Inflammatory macrophage treated with lipopolysaccharide for 4 hours (primary cell): ENCODE measurements around the gene KIDINS220.
A peak's percentile ranks its signal among the peaks of the same experiment; 100 is the strongest.

Experiments used
- DNase-seq: peaks from one replicate; pipeline ENCODE4 v3.0.0-alpha.2; 2020

Gene KIDINS220

GRCh38 chr2:8836971-8837794, at the start of gene KIDINS220:
TSS of gene KIDINS220 (minus strand) at chr2:8837613. CDS start at chr2:8827093, 10,520 bp downstream.
- DNase-seq, result peak; percentile 85

GRCh38 chr2:8886876-8887275, 49.5 kb upstream of the KIDINS220 start:
- no peak for DNase-seq

- DNase-seq, result no peak
Observed at GRCh38 chr2:8886202-8886518, 48.7 kb upstream of the KIDINS220 start.

GRCh38 chr2:8885449-8886201, 48.2 kb upstream of the KIDINS220 start:
- no peak for DNase-seq

- DNase-seq, result no peak
Observed at GRCh38 chr2:8884812-8885211, 47.4 kb upstream of the KIDINS220 start.

- peak; percentile 36 for DNase-seq
Observed at GRCh38 chr2:8882094-8882493, 44.7 kb upstream of the KIDINS220 start.

- no peak for DNase-seq
Observed at GRCh38 chr2:8877894-8878293, 40.5 kb upstream of the KIDINS220 start.

GRCh38 chr2:8877332-8877731, 39.9 kb upstream of the KIDINS220 start:
- no peak for DNase-seq

- DNase-seq, result no peak
Observed at GRCh38 chr2:8876628-8877027, 39.2 kb upstream of the KIDINS220 start.

- DNase-seq, result peak; percentile 62
Observed at GRCh38 chr2:8872821-8873432, 35.5 kb upstream of the KIDINS220 start.

- DNase-seq, result no peak
Observed at GRCh38 chr2:8870441-8870840, 33.0 kb upstream of the KIDINS220 start.

GRCh38 chr2:8867363-8867762, 29.9 kb upstream of the KIDINS220 start:
- no peak for DNase-seq

GRCh38 chr2:8863331-8863953, 26.0 kb upstream of the KIDINS220 start:
- no peak for DNase-seq

GRCh38 chr2:8862230-8862629, 24.8 kb upstream of the KIDINS220 start:
- DNase-seq, result no peak

- no peak for DNase-seq
Observed at GRCh38 chr2:8861797-8862196, 24.4 kb upstream of the KIDINS220 start.

- DNase-seq, result no peak
Observed at GRCh38 chr2:8860239-8860638, 22.8 kb upstream of the KIDINS220 start.

- no peak for DNase-seq
Observed at GRCh38 chr2:8858910-8859309, 21.5 kb upstream of the KIDINS220 start.

- no peak for DNase-seq
Observed at GRCh38 chr2:8858264-8858663, 20.9 kb upstream of the KIDINS220 start.

- DNase-seq, result no peak
Observed at GRCh38 chr2:8857709-8858108, 20.3 kb upstream of the KIDINS220 start.

GRCh38 chr2:8856176-8856575, 18.8 kb upstream of the KIDINS220 start:
- DNase-seq, result no peak

- DNase-seq, result no peak
Observed at GRCh38 chr2:8855010-8855409, 17.6 kb upstream of the KIDINS220 start.

- no peak for DNase-seq
Observed at GRCh38 chr2:8853426-8853825, 16.0 kb upstream of the KIDINS220 start.

- peak; percentile 39 for DNase-seq
Observed at GRCh38 chr2:8851811-8852560, 14.6 kb upstream of the KIDINS220 start.
